CD4-positive, alpha-beta T cell treated with Interleukin-4 for 1 hour (primary cell): ENCODE data around the gene IFITM1.

ENCODE experiments used
- DNase-seq, 2 donors: peaks; one replicate each; pipeline ENCODE4 v3.0.0-alpha.2; 2020 to 2022

Gene IFITM1

GRCh38 chr11:313787-314553 is at the start of gene IFITM1:
Gene IFITM1, plus strand, starts transcription at chr11:314040. Its CDS starts 131 bp downstream, at chr11:314171.
- DNase-seq = peak; percentile 73 to 76

DNA sequence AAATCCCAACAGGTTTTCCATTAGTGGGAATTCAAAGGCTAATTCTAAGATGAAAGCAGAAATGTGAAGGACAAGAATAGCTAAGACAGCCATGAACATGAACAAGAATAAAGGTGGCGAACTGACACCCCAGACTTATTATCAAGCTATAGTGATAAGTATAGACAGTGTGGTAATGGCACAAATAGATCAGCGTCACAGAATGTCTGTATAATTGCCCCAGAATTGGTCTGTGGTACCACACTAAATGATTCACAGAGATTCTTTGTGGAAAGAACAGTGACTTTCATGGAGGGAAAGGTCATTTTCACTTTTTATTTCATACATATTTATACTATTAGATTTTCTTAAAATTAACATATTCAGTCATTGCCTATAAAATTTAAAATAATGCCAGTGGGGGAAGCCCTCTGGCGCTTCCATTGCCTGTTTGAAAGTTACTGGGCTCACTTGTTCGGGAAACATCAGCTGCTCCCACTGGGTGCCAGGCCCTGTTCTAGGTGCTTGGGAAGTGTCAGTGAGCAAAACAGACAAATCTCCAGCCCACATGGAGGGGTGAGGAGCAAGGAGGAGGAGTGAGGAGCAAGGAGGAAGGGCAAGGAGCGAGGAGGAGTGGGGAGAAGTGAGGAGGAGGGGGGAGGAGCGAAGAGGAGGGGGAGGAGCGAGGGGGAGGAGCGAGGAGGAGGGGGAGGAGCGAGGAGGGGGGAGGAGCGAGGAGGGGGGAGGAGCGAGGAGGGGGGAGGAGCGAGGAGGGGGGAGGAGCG is 47.0 kb upstream of the IFITM1 start:
- DNase-seq = peak in 1 of 2 donors; percentile 50

- peak; percentile 60 to 69 for DNase-seq
Observed at GRCh38 chr11:267491-267994, 46.3 kb upstream of the IFITM1 start.

GRCh38 chr11:268716-269145 is 45.1 kb upstream of the IFITM1 start:
- peak; percentile 59 to 74 for DNase-seq

- DNase-seq = peak; percentile 73 to 81
Observed at GRCh38 chr11:269146-269890, 44.5 kb upstream of the IFITM1 start.

GRCh38 chr11:270451-271318 is 43.2 kb upstream of the IFITM1 start:
- DNase-seq = peak in 1 of 2 donors; percentile 8

GRCh38 chr11:271319-271715 is 42.5 kb upstream of the IFITM1 start:
- DNase-seq = peak in 1 of 2 donors; percentile 10

DNA sequence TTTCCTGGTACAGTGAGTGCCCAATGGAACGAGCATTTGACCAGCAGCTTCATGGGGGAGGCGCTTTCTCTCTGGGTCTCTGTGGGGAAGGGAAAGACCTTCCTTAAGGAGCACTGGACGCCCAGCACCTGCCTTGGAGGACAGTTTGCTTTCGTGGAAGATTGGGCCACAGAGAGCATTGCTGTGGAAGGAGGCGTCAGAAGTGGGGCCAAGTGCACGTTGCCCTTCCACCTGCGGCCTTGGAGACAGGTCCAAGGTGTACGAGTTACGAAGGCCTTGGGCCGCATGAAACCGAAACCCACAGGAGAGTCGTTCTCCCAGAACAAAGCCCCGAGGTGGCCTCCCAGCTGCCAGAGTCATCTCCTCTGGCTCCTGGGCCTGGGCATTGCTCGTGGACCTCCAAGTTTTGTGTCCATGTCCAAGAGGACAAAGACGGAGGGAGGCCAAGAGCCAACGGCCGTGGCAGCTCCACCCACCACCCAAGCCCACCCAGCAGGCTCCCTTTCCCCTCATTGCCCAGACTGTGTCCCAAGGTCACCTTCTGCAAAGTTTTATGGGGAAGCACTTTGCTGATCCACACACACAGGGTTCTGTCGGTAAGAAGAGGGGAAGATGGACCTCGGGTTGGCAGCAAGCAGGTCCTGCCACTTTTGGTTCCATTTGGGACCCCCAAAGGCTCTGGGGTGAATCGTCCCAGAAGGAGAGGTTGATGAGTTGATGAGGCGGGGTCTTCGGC is 41.5 kb upstream of the IFITM1 start:
- peak in 1 of 2 donors; percentile 10 for DNase-seq

- no peak for DNase-seq
Observed at GRCh38 chr11:272931-273198, 41.0 kb upstream of the IFITM1 start.

GRCh38 chr11:276219-276618 is 37.6 kb upstream of the IFITM1 start:
- DNase-seq = no peak

GRCh38 chr11:278001-278951 is 35.6 kb upstream of the IFITM1 start, which contains the start of gene NLRP6:
Gene NLRP6, plus strand, starts transcription at chr11:278407. Its CDS starts 163 bp downstream, at chr11:278570.
- DNase-seq = peak in 1 of 2 donors; percentile 13

GRCh38 chr11:279040-279965 is 34.5 kb upstream of the IFITM1 start:
- DNase-seq = peak in 1 of 2 donors; percentile 15

- DNase-seq = peak; percentile 46 to 56
Observed at GRCh38 chr11:279966-280705, 33.7 kb upstream of the IFITM1 start.

DNA sequence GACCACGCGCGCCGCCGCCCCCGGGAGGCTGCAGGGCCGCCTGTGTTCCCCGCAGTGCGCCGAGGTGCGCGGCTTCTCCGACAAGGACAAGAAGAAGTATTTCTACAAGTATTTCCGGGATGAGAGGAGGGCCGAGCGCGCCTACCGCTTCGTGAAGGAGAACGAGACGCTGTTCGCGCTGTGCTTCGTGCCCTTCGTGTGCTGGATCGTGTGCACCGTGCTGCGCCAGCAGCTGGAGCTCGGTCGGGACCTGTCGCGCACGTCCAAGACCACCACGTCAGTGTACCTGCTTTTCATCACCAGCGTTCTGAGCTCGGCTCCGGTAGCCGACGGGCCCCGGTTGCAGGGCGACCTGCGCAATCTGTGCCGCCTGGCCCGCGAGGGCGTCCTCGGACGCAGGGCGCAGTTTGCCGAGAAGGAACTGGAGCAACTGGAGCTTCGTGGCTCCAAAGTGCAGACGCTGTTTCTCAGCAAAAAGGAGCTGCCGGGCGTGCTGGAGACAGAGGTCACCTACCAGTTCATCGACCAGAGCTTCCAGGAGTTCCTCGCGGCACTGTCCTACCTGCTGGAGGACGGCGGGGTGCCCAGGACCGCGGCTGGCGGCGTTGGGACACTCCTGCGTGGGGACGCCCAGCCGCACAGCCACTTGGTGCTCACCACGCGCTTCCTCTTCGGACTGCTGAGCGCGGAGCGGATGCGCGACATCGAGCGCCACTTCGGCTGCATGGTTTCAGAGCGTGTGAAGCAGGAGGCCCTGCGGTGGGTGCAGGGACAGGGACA is 32.9 kb upstream of the IFITM1 start:
- DNase-seq = peak; percentile 29 to 38

- peak in 1 of 2 donors; percentile 2 for DNase-seq
Observed at GRCh38 chr11:281486-282161, 32.2 kb upstream of the IFITM1 start.

DNA sequence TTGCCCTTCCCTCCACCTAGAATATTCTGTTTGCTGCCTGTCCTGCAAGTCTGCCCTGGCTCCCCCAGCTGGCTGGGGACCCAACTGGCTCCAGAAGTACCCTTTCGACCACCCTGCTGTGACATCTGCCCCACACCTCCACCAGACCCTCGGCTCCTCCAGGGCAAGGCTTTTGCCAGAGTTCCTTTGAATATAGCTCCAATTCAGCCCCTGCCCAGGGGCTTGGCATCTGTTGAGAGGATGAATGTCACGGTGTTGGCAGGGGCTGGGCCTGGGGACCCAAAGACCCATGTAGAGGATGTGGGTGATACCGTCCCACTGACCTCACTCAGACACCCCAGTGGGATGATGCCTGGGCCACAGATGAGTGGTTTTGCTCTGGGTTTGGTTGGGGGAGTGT is 31.7 kb upstream of the IFITM1 start:
- DNase-seq = peak in 1 of 2 donors; percentile 8
